HL-60/S4 treated with retinoic acid at 250 ng/mL for 4 days and 3 days (cell line): Measurements from ENCODE around the gene BPIFB1.

Source experiments
- in situ Hi-C: fragments of 300-500 bp; cut with MboI; formaldehyde crosslinking; loops from 2 replicates; pipeline ENCODE4 v1.7.0; 2022; ENCODE audit warnings: low sequenced_read_pairs

The BPIFB1 gene

DNA sequence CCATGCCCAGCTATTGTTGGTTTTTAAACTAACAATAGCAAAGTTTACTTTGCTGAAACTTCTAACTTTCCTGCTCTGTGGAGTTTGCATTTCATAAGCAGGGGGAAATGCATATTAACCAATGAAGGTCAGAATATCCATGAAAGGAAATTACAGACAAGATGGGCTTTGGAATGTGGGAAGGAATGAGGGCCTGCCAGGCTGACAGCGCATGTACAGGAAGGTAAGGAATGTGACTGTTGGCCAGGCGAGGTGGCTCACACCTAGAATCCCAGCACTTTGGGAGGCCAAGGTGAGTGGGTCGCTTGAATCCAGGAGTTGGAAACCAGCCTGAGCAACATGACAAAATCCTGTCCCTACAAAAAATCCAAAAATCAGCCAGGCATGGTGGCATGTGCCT is 68.7 kb downstream of the BPIFB1 start:
- in situ Hi-C loops, result no loop called here

DNA sequence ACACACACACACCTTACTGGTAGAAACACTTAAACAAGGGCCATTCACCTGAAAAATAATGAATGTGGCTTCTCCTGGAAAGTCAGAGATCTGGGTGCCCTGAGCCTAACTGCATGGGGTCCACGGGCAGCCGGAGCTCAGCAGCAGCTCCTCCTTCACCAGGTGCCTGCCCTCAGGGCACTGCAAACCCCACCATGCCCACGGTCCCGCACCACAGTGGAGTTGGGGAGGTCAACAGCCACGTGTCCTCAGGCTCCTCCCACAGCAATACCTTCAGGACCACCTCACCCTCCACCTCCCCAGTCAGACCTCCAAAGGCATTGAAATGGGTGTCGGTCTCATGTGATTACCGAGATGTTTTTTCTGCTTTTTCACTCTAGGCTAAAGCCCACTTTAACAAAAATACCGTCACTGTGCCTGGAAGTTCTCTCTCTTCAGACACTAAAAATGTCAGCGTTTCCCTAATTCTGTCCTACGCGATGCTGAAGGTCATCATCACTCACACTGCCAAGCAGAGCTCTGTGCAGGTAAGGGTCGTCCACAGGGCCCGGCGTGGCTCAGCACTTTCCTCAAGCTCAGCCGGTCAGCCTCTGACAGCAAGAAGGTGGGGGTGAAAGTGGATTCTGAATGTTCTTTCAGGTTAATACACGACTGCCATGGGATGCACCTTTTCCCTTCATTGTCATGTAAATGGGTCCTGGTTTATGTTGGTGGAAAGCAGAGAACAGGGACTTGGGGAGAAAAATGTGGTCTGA is 69.4 kb downstream of the BPIFB1 start:
- in situ Hi-C loops, result no loop called here

DNA sequence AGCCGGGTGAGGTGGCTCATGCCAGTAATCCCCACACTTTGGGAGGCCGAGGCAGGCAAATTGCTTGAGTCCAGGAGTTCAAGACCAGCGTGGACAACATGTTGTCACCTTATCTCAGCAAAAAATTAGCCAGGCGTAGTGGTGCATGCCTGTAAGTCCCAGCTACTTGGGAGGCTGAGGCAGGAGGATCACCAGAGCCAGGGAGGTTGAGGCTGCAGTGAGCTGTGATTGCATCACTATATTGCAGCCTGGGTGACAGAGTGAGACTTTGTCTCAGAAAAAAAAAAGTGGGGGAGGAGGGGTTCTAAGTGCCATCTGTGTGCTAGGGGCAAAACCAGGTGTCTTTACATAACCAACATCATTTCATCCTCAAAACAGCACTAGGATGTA is 70.0 kb downstream of the BPIFB1 start:
- in situ Hi-C loops, result no loop called here
